Umbilical cord (tissue), 1 donor: ENCODE data around the gene CASS4. TPM values are rescaled to one million over a fixed set of nuclear protein-coding genes. Genes with fewer than 3 reads are reported as not detected.

Experiments used
- total RNA-seq: library from RNA; depleted of rRNA; stranded (reverse); fragments of >200 nt; gene quantifications from one replicate; pipeline ENCODE4 v1.2.3, GENCODE V29; 2014; ENCODE audit warnings: low replicate concordance; ENCODE audit not compliant: insufficient read depth

CASS4 gene
- total RNA-seq, 1 donor from 2014 or later, result 2.2 TPM

Other genes starting within 250 kb of the CASS4 start
- not detected for gene MC3R, start 163.5 kb upstream of the CASS4 start, total RNA-seq
- gene FAM210B, start 53.3 kb upstream of the CASS4 start, total RNA-seq, result 53.2 TPM
- gene AURKA, start 20.0 kb upstream of the CASS4 start, total RNA-seq, result 12.3 TPM
- 14.7 TPM for gene CSTF1, start 19.6 kb upstream of the CASS4 start, total RNA-seq
- 67.7 TPM for gene RTF2, start 56.4 kb downstream of the CASS4 start, total RNA-seq
- gene FAM209A, start 112.5 kb downstream of the CASS4 start, total RNA-seq, result not detected
- gene FAM209B, start 121.0 kb downstream of the CASS4 start, total RNA-seq, result not detected
- gene TFAP2C, start 217.0 kb downstream of the CASS4 start, total RNA-seq, result 6.7 TPM